Keratinocyte (primary cell): Measurements from ENCODE around the gene CRABP2. TPM values are rescaled to one million over a fixed set of nuclear protein-coding genes. Genes with fewer than 3 reads are reported as not detected.

ENCODE experiments used
- DNase-seq: peaks from one replicate; pipeline ENCODE4 v3.0.0-alpha.2; 2011; ENCODE audit warnings: low read depth, missing footprints, low spot score
- FAIRE-seq: peaks from 2 replicates; lab custom pipeline; 2011; peaks lifted over from hg19 to GRCh38; lab: Jason Lieb, UNC
- H2AFZ ChIP-seq: 2 replicates; pipeline ENCODE4 v1.6.0; 2012; ENCODE audit warnings: low read length, control low read depth, inconsistent platforms; ENCODE audit not compliant: control insufficient read depth
- H3K27ac ChIP-seq: 2 replicates; pipeline ENCODE4 v1.5.1; 2011; ENCODE audit warnings: low read length; ENCODE audit not compliant: control insufficient read depth, insufficient read depth
- H3K27me3 ChIP-seq: 3 replicates; pipeline ENCODE4 v1.6.0; 2011; ENCODE audit warnings: low read length; ENCODE audit not compliant: control insufficient read depth, insufficient read depth; ENCODE audit errors: extremely low read depth
- H3K36me3 ChIP-seq, 2 experiments: 2 replicates in 1 of 2; 3 replicates in 1 of 2; pipeline ENCODE4 v1.5.1; 2011; ENCODE audit warnings: low read length in 2 of 2, mild to moderate bottlenecking in 1 of 2; ENCODE audit not compliant: control insufficient read depth in 2 of 2, insufficient read depth in 2 of 2; ENCODE audit errors: extremely low read depth in 1 of 2
- H3K4me1 ChIP-seq: 3 replicates; pipeline ENCODE4 v1.5.1; 2011; ENCODE audit warnings: low read length; ENCODE audit not compliant: control insufficient read depth, insufficient read depth; ENCODE audit errors: extremely low read depth
- H3K4me2 ChIP-seq: 3 replicates; pipeline ENCODE4 v1.6.0; 2011; ENCODE audit warnings: low read depth, low read length; ENCODE audit not compliant: control insufficient read depth, insufficient read depth; ENCODE audit errors: extremely low read depth
- H3K4me3 ChIP-seq, 3 experiments: fragments of 200-600 bp in 1 of 3; sonication (generic) in 1 of 3; 2 replicates in 2 of 3; 3 replicates in 1 of 3; pipeline ENCODE4 v1.5.1; 2011 to 2016; ENCODE audit warnings: low read length in 3 of 3, mild to moderate bottlenecking in 3 of 3, control low read depth in 2 of 3, inconsistent platforms in 1 of 3, low read depth in 1 of 3, mixed read lengths in 1 of 3, mixed run types in 1 of 3, moderate library complexity in 1 of 3; ENCODE audit not compliant: control insufficient read depth in 2 of 3, insufficient read depth in 2 of 3; ENCODE audit errors: extremely low read depth in 1 of 3
- H3K79me2 ChIP-seq: 2 replicates; pipeline ENCODE4 v1.6.0; 2012; ENCODE audit warnings: low read length; ENCODE audit not compliant: control insufficient read depth, insufficient read depth
- H3K9ac ChIP-seq: 3 replicates; pipeline ENCODE4 v1.6.0; 2011; ENCODE audit warnings: low read length; ENCODE audit not compliant: control insufficient read depth, insufficient read depth; ENCODE audit errors: extremely low read depth
- H3K9me1 ChIP-seq: 3 replicates; pipeline ENCODE4 v1.6.0; 2011; ENCODE audit warnings: low read length; ENCODE audit not compliant: control insufficient read depth, insufficient read depth; ENCODE audit errors: extremely low read depth
- H3K9me3 ChIP-seq: 2 replicates; pipeline ENCODE4 v1.5.1; 2012; ENCODE audit warnings: low read depth, low read length; ENCODE audit not compliant: control insufficient read depth
- H4K20me1 ChIP-seq: 3 replicates; pipeline ENCODE4 v1.6.0; 2011; ENCODE audit warnings: low read length; ENCODE audit not compliant: control insufficient read depth, insufficient read depth; ENCODE audit errors: extremely low read depth
- CTCF ChIP-seq, 3 experiments: IDR thresholded peaks in 1 of 3; conservative IDR thresholded peaks in 1 of 3; optimal IDR thresholded peaks in 1 of 3; 2 replicates in 2 of 3; 3 replicates in 1 of 3; pipeline versions ENCODE3 to v1.5.1; 2011; ENCODE audit warnings: low read length in 3 of 3, mild to moderate bottlenecking in 3 of 3, moderate library complexity in 2 of 3, control low read depth in 1 of 3, inconsistent platforms in 1 of 3; ENCODE audit not compliant: insufficient read depth in 2 of 3; ENCODE audit errors: extremely low read depth in 1 of 3
- EZH2 ChIP-seq: IDR thresholded peaks from one replicate; pipeline ENCODE4 v1.6.1; 2012; ENCODE audit warnings: inconsistent platforms, mild to moderate bottlenecking, low read length, moderate library complexity
- dilution Hi-C: fragments of 300-500 bp; cut with MboI; formaldehyde crosslinking; loops from one replicate; pipeline ENCODE4 v1.7.0; 2020; ENCODE audit warnings: low sequenced_read_pairs; ENCODE audit not compliant: extremely low pct_ligation_motif_present
- polyA plus RNA-seq, 5 experiments: library from polyadenylated mRNA; depleted of rRNA in 3 of 5; stranded (reverse) in 3 of 5; stranded (forward) in 1 of 5; unstranded in 1 of 5; fragments of >200 nt; gene quantifications; 1 replicate in 1 of 5; 2 replicates in 3 of 5; 3 replicates in 1 of 5; pipeline versions ENCODE4 v1.2.1 to v1.2.3, GENCODE V29; 2011 to 2012; ENCODE audit warnings: missing spikeins in 2 of 5, low read depth in 1 of 5, low replicate concordance in 1 of 5

The CRABP2 gene
- polyA plus RNA-seq, 1 donor (not counting 4 experiments of a cell fraction or from before 2014, with no cell fraction given) = 8.4 TPM

- Histone ChIP-seq H3K9me3 (no peaks in the 10 kb centered on the region), H3K79me2 (peaks cover 46% of the 10 kb centered on the region), H3K27ac (peak overlapping the region; percentile 90), H3K9ac (peak overlapping the region; percentile 96), H3K4me2 (peak overlapping the region; percentile 95), H3K9me1 (no peaks in the 10 kb centered on the region), H4K20me1 (no peaks in the 10 kb centered on the region), H2AFZ (no peak overlapping the region), H3K4me3 (peak overlapping the region; percentile 73 to 93 (median 88)), H3K27me3 (no peaks in the 10 kb centered on the region), H3K36me3 (peaks cover 3 to 12% of the 10 kb centered on the region in 2 experiments), H3K4me1 (peaks cover 29% of the 10 kb centered on the region)
- dilution Hi-C loops = no loop called here
- FAIRE-seq (no peak), DNase-seq (no peak)
- TF ChIP-seq EZH2 (no peak), CTCF (optimal IDR thresholded peaks at IDR 0.05 in 1 of 3, IDR thresholded peaks at IDR 0.05 in 1 of 3, conservative IDR thresholded peaks at IDR 0.05 in 1 of 3; ENCODE audit: extremely low read depth in 1 of 3, insufficient read depth in 2 of 3, low read length in 3 of 3) (no peak)
Measured at GRCh38 chr1:156752843-156753482, 47.6 kb upstream of the CRABP2 start.

GRCh38 chr1:156751757-156752481 lies 46.5 kb upstream of the CRABP2 start:
- peak overlapping the region; percentile 100 for H3K9ac ChIP-seq
- H2AFZ ChIP-seq = peak overlapping the region; percentile 66
- peaks cover 37% of the 10 kb centered on the region for H3K4me1 ChIP-seq
- dilution Hi-C loops = no loop called here
- no peaks in the 10 kb centered on the region for H3K9me3 ChIP-seq
- H3K4me3 ChIP-seq = peak overlapping the region; percentile 73 to 93 (median 88)
- H3K79me2 ChIP-seq = peaks cover 55% of the 10 kb centered on the region
- H4K20me1 ChIP-seq = no peaks in the 10 kb centered on the region
- DNase-seq (no peak), FAIRE-seq (no peak)
- peak overlapping the region; percentile 98 for H3K27ac ChIP-seq
- H3K27me3 ChIP-seq = no peaks in the 10 kb centered on the region
- peaks cover 3 to 12% of the 10 kb centered on the region in 2 experiments for H3K36me3 ChIP-seq
- TF ChIP-seq CTCF (optimal IDR thresholded peaks at IDR 0.05 in 1 of 3, IDR thresholded peaks at IDR 0.05 in 1 of 3, conservative IDR thresholded peaks at IDR 0.05 in 1 of 3; ENCODE audit: extremely low read depth in 1 of 3, insufficient read depth in 2 of 3, low read length in 3 of 3) (peak in 1 of 3 experiments; percentile 21), EZH2 (no peak)
- H3K9me1 ChIP-seq = no peaks in the 10 kb centered on the region
- H3K4me2 ChIP-seq = peak overlapping the region; percentile 95
